ENCODE data around the gene MANBA. TPM values are rescaled to one million over a fixed set of nuclear protein-coding genes. Genes with fewer than 3 reads are reported as not detected.
A peak's percentile ranks its signal among the peaks of the same experiment; 100 is the strongest.

MANBA gene
- total and polyA plus RNA-seq, 2 of the 13 experiments (the other 11 are each of a cell fraction or from before 2014, with no cell fraction given): 11.7 to 33.3 TPM

GRCh38 chr4:102760645-102761295, at the start of gene MANBA (continued):
- peak; percentile 27; the same call in 1 of the 2 replicates for TF ChIP-seq CTCF (CRISPR knock-in tag; IDR thresholded peaks at IDR 0.05)
- peak; percentile 59; the same call in 1 of the 2 replicates for TF ChIP-seq GPN1 (CRISPR knock-in tag; IDR thresholded peaks at IDR 0.05; ENCODE audit: borderline replicate concordance)
- TF ChIP-seq ZNF160 (CRISPR knock-in tag; IDR thresholded peaks at IDR 0.05): no peak; the same call in 1 of the 2 replicates
- no peak for TF ChIP-seq GLI4 (CRISPR knock-in tag; IDR thresholded peaks at IDR 0.05; ENCODE audit: borderline replicate concordance)
- peak; percentile 88 for TF ChIP-seq KDM5B (CRISPR knock-in tag; IDR thresholded peaks at IDR 0.05; ENCODE audit: borderline replicate concordance)
- TF ChIP-seq BHLHE40 (IDR thresholded peaks at IDR 0.05; ENCODE audit: low read length): peak; percentile 30; the same call in 1 of the 2 replicates
- TF ChIP-seq HIC2 (CRISPR knock-in tag; IDR thresholded peaks at IDR 0.05; ENCODE audit: low read depth): no peak
- TF ChIP-seq SALL1 (CRISPR knock-in tag; IDR thresholded peaks at IDR 0.05): peak; percentile 81
- TF ChIP-seq STAG1 (CRISPR knock-in tag; IDR thresholded peaks at IDR 0.05): no peak; the same call in 1 of the 2 replicates
- TF ChIP-seq ZNF572 (CRISPR knock-in tag; IDR thresholded peaks at IDR 0.05): no peak
- TF ChIP-seq ZNF768 (CRISPR knock-in tag; IDR thresholded peaks at IDR 0.05): peak; percentile 85
- TF ChIP-seq NCOA5 (CRISPR knock-in tag; IDR thresholded peaks at IDR 0.05): no peak
- peak; percentile 70 to 85 for TF ChIP-seq POLR2A (IDR thresholded peaks at IDR 0.05; ENCODE audit: insufficient read depth in 1 of 2, low read depth in 2 of 2, low read length in 2 of 2)
- no peak for TF ChIP-seq AKNA (CRISPR knock-in tag; IDR thresholded peaks at IDR 0.05; ENCODE audit: borderline replicate concordance)
- TF ChIP-seq GFI1 (CRISPR knock-in tag; IDR thresholded peaks at IDR 0.05; ENCODE audit: borderline replicate concordance): no peak
- no peak for TF ChIP-seq NR2F1 (CRISPR knock-in tag; IDR thresholded peaks at IDR 0.05)
- peak; percentile 88 for TF ChIP-seq YEATS4 (CRISPR knock-in tag; IDR thresholded peaks at IDR 0.05; ENCODE audit: borderline replicate concordance)
